8988T (cell line): ENCODE data around the gene RTKN2.
"Not testable (repeated sequence)": the region's sequence is repeated elsewhere in the genome, so short reads cannot be mapped to it uniquely, and the experiment has no call there.

Source experiments
- DNase-seq: peaks from one replicate; pipeline ENCODE4 v3.0.0; 2011

Gene RTKN2

DNA sequence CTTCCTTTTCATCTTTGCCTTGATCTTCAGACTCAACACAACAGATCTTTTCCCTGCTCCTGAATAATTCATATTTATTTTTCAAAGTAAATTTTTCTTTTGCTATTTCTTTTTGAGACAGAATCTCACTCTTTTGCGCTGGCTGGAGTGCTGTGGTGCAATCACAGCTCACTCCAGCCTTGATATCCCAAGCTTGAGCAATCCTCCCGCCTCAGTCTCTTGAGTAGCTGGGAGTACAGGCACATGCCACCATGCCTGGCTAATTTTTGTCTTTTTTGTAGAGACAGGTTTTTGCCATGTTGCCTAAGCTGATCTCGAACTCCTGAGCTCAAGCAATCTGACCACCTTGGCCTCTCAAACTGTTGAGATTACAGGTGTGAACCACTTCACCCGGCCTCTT is 9.2 kb downstream of the RTKN2 start:
- DNase-seq, result no peak

DNA sequence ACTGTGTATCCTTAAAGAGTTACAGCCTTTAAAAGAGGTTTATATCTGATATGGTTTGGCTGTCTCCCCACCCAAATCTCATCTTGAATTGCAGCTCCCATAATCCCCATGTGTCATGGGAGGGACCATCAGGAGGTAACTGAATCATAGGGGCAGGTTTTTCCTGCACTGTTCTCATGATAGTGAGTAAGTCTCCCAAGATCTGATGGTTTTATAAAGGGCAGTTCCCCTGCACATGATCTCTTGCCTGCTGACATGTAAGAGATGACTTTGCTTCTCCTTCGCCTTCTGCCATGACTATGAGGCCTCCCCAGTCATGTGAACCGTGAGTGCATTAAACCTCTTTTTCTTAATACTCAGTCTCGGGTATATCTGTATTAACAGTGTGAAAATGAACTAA is 9.7 kb downstream of the RTKN2 start:
- no peak for DNase-seq

DNA sequence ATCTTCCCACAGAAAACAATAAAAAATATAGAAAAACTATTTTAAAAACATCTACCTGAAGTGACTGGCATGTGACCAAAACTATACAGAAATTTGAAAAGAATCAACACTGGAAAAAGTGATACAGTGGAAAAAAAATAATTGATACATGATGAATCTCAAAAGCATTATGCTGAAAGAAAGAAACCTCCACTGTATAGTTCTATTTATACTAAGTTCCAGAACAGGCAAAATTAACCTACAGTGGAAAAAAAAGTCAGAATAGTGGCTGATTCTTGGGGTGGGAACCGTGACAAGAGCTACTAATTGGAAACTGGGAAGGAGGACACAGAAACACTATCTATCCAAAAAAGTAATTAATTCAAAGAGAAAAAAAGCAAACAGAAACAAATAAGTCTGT is 14.9 kb downstream of the RTKN2 start:
- no peak for DNase-seq

DNA sequence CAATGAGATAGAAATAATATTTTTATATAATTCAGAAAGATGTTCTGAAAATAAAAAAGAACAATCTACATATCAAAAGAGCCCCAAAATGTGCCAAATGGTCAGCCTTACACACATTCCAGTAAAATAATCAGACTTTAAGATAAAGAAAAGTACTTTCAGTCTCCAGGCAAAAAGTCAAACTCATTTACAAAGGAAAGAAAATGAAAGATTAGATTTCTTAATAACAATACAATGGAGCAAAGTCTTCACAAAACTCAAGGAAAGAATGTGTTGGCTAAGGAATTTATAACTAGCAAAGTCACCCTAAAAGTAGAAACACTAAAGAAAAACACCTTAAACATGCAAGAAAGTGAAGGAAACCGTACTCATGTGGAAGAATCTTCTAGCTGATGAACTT is 16.6 kb downstream of the RTKN2 start:
- no peak for DNase-seq

DNA sequence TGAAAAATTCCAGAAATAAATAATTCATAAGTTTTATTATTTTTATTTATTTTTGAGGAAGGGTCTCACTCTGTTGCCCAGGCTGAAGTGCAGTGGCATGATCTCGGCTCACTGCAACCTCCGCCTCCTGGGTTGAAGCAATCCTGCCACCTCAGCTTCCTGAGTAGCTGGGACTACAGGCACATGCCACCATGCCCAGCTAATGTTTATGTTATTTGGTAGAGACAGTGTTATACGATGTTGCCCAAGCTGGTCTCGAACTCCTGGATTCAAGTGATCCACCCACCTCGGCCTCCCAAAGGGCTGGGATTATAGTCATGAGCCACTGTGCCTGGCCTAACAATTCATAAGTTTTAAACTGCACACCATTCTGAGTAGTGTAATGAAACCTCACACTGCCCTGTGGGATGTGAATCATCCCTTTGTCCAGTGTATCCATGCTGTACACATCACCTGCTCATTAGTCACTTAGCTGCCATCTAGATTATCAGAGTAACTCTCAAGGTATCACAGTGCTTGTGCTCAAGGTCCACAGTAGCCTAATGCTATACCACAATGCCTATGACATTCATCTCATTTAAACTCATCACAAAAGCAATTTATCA is 17.9 kb downstream of the RTKN2 start:
- no peak for DNase-seq

DNA sequence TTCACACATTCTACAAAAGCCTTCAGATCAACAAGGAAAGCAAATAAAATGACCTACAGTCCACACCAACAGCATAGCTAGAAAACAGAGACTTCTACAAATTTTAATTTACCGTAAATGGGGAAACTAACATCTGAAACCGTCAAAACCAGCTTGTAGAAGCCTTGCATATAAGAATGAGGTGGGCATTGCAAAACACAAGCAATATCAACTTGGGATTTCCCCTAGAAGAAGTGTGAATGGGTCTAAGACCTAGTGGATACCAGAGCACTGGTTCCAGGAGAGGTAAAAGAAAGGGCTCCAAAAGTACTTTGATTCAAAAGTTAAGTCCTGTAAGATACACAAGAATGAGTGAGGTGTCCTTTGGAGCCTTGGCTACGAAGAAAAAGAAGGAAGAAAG is 18.7 kb downstream of the RTKN2 start:
- no peak for DNase-seq

DNA sequence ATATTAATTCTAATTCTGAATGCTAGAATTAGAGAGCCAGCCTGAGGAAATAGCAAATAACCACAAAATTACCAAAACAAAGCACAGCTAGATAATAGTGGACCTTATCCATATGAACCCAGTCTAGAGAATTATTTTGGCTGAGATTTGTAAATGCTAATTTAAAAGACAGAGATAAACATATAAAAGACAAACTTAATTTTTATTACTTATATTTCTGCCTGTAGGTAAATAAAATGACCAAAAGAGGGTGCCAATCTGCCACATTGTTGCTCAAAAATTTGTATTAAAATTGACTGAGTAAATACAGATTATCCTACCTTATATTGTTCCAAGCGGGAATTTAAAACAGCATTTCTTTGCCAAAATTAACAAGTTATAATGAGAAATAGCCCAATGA is 20.2 kb downstream of the RTKN2 start:
- no peak for DNase-seq

DNA sequence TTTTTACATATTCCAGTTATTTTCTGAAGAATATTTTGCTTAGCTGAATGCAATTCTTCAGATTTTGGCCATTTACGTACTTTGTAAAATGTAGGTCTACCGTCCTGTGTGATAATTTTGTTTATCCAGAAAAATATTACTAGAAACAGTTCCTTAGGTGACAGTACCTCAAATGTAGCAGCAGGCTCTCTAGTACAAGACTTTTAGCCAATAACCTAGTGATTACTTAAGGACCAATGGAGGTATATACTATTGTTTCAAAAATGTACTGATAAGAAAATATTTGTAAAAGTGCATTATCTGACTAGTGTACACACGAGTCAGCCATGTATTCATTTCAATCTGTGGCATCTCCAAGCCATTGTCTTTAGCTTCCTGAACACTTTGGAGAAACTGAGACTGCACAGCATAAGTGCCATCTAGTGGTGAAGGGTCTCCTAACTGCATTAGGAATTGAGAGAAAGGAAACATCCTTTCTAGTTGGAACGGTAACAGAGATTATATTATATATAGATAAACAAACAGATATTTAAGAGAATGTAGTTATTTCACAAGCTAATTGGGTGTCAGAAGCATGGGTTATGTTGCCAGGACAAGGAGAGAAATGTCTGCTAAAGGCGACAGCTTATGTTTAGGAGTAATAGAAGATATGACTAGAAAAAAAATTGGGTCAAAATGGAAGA is 23.7 kb downstream of the RTKN2 start:
- no peak for DNase-seq

DNA sequence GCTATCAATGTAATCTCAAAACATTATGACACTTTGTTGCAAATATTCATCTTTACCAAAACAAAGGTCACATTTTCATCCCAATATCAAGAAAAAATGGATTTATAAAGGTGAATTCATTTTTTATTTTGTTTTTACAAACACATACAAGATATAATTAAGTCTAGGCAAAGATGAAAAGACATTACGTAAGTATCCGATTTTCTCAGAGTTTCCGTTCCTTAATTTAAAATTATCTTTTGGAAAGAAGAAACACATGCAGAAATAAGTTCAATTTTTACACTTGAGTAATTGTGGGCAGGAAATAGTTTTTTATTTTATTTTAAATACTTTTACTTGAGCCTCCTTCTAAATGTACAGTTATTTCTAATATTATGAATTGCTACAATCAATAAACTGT is 24.6 kb downstream of the RTKN2 start:
- DNase-seq, result no peak

DNA sequence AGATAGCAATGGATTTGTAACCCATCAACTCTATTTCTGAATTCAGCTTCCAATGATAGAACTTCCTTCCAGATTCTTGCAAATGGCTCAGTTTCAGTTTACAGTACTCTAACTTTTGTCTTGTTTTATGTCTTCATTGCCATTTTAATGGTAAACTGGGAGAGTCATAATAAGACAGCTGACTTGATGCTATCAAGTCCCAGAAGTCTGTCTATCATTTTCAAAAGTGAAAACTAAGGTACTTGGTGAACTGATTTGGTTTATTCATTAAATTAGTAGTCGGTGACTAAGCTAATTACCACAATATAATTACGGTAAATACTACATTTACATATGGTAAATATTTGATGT is 25.0 kb downstream of the RTKN2 start:
- no peak for DNase-seq

DNA sequence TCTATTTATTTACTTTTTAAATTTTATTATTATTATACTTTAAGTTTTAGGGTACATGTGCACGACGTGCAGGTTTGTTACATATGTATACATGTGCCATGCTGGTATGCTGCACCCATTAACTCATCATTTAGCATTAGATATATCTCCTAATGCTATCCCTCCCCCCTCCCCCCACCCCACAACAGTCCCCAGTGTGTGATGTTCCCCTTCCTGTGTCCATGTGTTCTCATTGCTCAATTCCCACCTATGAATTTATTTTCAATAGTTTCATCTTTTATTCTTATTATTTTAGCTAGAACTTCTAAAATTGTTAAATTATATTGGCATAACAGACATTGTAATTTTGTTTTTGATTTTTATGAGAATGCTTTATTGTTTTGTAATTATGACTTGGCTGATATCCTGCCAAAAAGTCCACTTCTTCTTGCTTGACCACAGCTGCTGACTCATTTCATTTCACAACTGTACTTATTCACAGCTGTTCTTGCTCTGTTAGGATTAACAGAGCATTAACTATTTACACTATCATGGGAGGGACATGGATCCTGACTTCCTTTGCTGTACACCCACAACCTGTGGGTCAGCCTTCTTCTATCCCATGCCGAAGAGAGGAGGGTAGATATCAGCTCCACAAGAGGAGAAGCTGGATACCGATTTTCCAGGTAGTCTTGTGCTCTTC is 25.5 kb downstream of the RTKN2 start:
- not testable (repeated sequence) for DNase-seq

DNA sequence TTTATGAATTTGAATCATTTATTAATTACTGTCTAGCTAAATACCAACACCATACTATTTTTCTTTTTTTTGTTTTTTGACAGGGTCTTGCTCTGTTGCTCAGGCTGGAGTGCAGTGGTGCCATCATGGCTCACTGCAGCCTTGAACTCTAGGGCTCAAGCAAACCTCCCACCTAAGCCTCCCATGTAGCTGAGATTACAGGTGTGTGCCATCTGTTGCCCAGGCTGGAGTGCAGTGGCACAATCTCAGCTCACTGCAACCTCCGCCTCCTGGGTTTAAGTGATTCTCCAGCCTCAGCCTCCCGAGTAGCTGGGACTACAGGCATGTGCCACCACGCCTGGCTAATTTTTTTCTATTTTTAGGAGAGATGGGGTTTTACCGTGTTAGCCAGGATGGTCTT is 27.1 kb downstream of the RTKN2 start:
- DNase-seq, result not testable (repeated sequence)

DNA sequence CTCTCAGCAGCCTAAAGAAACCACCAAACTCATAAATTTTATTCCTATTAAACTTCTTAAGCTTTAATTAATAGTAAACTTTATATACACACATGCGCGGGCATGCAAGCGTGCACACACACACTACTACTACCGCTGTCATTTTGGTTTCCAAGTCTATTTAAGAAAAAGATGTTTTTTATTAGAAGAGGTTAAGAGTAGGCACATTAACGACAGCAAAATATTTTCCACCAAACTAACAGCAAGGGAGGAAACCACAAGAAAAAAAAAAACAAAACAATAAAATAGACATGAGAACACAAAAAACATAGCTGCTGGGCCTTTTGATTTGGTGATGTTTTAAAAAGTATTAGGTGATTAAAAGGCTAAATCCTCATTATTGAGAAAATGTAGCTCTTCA is 28.6 kb downstream of the RTKN2 start:
- no peak for DNase-seq

DNA sequence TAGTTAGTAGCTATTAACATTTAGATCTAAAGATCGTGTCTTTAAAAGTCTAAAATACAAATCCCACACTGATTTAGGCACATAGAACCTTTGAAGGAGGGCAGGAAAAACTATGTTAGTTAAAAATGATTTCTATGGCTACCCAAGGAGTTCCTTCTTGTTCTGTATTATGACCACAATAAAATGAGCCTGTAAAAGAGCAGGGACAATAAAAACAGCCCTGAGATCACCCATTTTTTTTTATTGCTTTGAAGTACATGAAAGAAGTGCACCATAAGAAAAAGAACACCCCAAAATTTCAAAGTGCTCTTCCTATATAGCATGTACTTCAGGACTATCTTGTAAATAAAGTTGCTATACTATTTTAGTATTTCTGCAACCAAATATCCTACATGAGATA is 29.8 kb downstream of the RTKN2 start:
- no peak for DNase-seq

DNA sequence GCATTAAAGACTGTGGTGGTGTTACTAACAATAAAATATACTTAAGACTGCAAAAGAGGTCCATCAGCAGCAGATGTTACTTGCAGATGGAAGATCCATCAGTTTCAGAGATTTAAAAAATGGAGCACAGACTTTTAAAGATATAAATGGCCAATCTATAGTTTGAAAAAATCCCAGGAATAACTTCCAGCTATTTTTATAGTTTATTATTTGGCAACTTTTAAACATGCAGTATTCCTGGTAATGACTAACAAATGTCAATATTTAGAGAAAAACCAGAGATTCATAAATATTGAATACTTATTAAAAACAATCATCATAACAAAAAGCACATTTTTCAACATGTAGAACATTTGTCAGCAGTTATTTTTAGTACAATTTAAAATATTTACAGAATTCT is 30.7 kb downstream of the RTKN2 start:
- DNase-seq, result no peak

DNA sequence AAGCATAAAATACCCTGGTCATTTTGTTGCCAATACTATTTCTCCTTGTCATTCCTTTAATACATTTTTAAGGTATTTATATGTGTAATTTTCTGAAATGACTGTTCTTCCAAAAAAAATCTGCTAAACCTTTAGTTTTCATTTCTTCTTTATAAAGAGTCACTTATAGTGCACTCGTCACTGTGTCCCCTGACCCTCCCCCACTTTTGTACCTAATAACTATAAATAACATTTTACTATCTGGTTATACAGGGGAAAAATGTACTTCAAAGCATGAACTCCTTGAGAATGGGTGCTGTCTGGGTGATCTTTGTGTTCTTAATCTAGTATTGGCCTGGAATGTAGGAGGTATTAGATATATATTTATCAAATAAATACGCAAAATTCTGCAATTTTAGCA is 31.1 kb downstream of the RTKN2 start:
- no peak for DNase-seq

DNA sequence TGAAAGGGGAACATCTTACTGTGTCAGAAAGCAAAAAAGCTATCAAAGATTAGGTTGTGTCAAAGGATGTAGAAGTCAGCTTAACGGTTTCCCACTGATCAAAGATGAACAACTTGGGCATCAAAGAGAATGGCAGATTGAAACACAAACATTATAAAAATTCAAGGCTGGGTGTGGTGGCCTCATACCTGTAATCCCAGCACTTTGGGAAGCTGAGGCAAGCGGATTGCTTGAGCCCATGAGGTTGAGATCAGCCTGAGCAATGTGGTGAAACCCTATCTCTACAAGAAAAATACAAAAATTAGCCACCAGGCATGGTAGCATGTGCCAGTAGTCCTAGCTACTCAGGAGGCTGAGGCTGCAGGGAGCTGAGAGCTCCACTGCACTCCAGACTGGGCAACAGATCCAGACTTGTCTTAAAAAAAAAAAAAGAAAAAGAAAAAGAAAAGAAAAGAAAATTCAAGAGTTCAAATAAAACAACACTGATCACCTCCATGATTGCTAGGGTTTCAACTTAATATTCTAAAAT is 34.5 kb downstream of the RTKN2 start:
- DNase-seq, result no peak

DNA sequence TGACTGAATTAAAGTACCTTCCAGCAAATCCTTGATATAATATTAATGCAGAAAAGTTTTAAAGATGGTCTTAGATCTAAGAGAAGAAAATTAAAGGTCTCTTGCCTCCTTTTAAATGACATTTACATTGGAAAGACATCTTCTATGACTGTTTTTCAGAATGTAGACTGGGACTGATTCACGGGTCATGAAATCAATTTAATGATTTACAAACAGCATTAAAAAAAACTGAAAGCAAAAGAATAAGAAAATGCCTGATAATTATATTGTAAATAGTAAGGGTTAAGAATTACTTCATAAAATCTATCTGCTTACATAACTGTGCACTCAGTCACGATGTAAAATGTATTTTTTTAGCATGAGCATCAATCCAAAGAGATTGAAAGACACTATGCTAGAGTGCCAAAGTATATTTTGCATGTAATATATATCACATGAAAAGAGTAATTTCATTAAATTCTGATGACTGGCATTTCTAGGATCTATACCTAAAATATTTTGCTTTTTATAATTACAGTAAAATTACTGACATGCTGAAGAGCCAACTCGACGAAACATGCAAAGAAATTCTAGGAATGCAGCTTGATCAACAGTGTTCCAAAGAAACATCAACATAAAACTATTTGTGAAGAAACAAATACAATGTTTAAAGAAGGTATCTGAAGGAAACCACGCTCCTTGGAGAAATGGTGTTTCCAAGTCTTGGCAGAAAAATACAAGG is 35.1 kb downstream of the RTKN2 start:
- DNase-seq, result no peak

DNA sequence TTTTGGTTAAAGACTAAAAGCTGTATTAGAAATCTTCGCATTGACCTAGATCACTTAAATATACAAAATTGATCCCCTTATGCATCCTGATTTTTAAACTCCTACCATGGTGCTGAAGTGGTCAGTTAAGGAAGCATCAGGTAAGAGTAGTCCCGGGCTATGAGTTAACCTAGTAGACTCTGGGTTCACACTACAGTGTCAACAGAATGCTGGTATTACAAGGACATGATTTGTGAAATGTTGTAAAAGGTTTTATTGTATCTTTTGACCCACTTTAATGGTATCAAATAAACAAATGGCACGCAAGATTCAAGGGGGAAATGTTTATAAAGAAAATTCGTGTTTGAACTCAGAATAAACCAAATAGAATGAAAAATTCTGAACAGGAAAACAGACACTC is 36.8 kb downstream of the RTKN2 start:
- no peak for DNase-seq

DNA sequence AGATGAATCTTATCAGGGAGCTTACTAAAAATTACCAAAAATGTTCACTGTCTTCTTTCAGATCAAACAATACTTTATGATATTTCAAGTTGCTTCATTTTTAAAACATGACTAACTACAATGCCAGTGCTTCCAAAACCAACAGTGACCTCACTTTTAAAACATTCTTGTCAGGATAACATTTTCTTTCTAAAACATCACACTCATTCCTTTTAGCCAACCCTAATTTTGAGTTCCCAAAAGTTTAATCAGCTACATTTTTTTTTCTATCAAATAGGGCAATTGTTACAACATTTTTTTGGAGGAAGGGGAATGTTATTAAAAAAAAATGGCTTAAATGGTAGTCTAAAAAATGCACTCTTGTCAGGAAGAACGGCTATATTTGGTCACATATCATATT is 37.3 kb downstream of the RTKN2 start:
- DNase-seq, result no peak

DNA sequence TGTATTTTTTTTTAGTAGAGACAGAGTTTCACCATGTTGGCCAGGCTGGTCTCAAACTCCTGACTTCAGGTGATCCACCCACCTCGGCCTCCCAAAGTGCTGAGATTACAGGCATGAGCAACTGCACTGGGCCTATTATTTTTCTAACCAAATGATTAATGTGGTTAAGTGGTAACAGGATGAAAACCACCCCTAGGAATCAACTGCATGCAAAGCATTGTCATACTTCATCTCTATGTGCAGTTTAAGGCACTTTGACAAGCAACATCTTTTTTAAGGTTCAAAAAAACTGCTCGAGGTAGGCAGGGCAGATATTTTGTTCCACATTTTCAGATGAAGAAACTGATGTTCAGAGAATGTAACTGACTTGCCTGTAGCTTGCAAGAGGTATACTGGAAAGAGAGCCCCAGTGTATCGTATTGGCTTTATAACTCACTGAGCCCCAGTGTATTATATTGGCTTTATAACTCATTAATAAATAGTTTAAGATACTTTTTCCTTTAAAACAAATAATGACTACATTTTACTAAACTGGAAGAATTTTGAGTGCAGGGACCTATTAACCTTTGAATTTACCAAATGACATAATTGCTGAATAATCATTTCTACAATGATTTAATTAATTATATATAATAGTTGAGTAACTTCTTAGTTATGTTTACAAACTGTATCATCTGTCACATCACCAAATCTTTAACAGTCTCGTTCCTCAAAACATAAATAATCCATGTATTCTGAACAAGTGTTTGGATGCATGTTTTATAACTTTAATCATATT is 38.1 kb downstream of the RTKN2 start:
- DNase-seq, result no peak

DNA sequence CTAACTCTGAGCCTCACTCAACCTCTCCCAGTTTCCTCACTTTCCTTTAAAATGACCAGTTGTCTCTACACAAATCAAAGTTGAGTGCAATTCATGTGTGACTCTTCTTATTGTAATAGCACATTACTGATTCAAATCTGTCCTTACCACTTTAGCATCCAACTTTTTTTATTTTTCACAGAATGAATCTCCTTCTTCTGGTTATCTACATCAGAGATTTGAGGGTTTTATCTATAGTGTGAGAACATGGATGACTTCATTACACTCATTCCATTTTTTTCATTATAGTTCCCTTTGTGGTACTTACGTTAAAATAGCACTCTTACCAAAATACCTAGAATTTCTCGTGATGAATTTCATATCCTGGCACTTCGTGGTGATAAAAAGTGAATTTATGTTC is 43.3 kb downstream of the RTKN2 start:
- no peak for DNase-seq

DNA sequence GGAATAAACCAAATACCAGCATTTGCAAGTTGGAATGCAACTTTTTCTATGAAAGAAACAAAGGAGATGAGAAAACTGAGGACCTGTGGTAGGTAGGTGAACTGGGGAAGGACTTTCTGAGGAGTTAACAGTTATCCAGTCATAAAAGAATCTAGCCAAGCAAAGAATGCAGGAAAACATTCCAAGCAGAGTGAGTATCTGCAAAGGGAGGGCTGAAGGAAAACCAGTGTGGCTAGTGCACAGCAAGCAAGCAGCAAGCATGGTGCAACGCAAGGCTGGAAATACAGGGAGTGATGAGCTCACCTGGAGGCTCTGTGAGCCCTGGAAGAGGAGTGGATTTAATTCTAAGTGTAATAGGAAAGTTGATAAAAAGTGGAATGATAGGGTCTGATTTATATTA is 44.0 kb downstream of the RTKN2 start:
- no peak for DNase-seq
